Measurements from ENCODE around the gene SF1.
A peak's percentile ranks its signal among the peaks of the same experiment; 100 is the strongest.

SF1 gene

GRCh38 chr11:64743591-64744543, 34.5 kb downstream of the SF1 start, which contains the start of gene RASGRP2:
RASGRP2 (minus strand) TSS chr11:64744142; CDS start chr11:64742866, 1,276 bp downstream.
- H2AFZ ChIP-seq (ENCODE audit: low read depth, low read length), result peak within 1 kb of the TSS; percentile 37; the same call in 1 of the 2 replicates
- no peaks in the 10 kb centered on the region for H3K79me2 ChIP-seq (ENCODE audit: low read length)
- no peaks in the 10 kb centered on the region for H4K20me1 ChIP-seq (ENCODE audit: insufficient read depth, low read length)
- H3K4me1 ChIP-seq (ENCODE audit: low read length), result peaks cover 27% of the 10 kb centered on the region
- peak within 1 kb of the TSS; percentile 84 for H3K4me3 ChIP-seq (ENCODE audit: low read length)
- peak within 1 kb of the TSS; percentile 99 for H3K4me2 ChIP-seq (ENCODE audit: low read length)
- H3K9me3 ChIP-seq (ENCODE audit: insufficient read depth, low read length), result no peaks in the 10 kb centered on the region
- peak within 1 kb of the TSS; percentile 74 for H3K27ac ChIP-seq (ENCODE audit: low read length)
- H3K9ac ChIP-seq (ENCODE audit: low read length), result peak within 1 kb of the TSS; percentile 93
- H3K36me3 ChIP-seq (replicated peaks; ENCODE audit: low read depth, low read length), result no peaks in the 10 kb centered on the region
- TF ChIP-seq EZH2phosphoT487 (IDR thresholded peaks at IDR 0.05; ENCODE audit: low read depth) (no peak), CTCF (IDR thresholded peaks at IDR 0.05; ENCODE audit: low read depth, low read length) (peak; percentile 90)
- no peaks in the 10 kb centered on the region for H3K27me3 ChIP-seq (ENCODE audit: low read depth, low read length)

- Histone ChIP-seq H3K4me2 (ENCODE audit: low read length) (peak overlapping the region; percentile 99), H3K9me3 (ENCODE audit: insufficient read depth, low read length) (no peaks in the 10 kb centered on the region), H3K36me3 (replicated peaks; ENCODE audit: low read depth, low read length) (no peaks in the 10 kb centered on the region), H3K4me1 (ENCODE audit: low read length) (peaks cover 22% of the 10 kb centered on the region), H3K4me3 (ENCODE audit: low read length) (peak overlapping the region; percentile 84), H3K9ac (ENCODE audit: low read length) (peak overlapping the region; percentile 93), H2AFZ (ENCODE audit: low read depth, low read length) (peak overlapping the region; percentile 37; the same call in 1 of the 2 replicates), H4K20me1 (ENCODE audit: insufficient read depth, low read length) (no peaks in the 10 kb centered on the region), H3K79me2 (ENCODE audit: low read length) (no peaks in the 10 kb centered on the region), H3K27ac (ENCODE audit: low read length) (peak overlapping the region; percentile 25), H3K27me3 (ENCODE audit: low read depth, low read length) (no peaks in the 10 kb centered on the region)
- TF ChIP-seq CTCF (IDR thresholded peaks at IDR 0.05; ENCODE audit: low read depth, low read length) (peak; percentile 75), EZH2phosphoT487 (IDR thresholded peaks at IDR 0.05; ENCODE audit: low read depth) (no peak)
Measured at GRCh38 chr11:64742889-64743590, 35.3 kb downstream of the SF1 start.

- Histone ChIP-seq H3K4me2 (ENCODE audit: low read length) (peak overlapping the region; percentile 99), H3K79me2 (ENCODE audit: low read length) (no peaks in the 10 kb centered on the region), H3K9me3 (ENCODE audit: insufficient read depth, low read length) (no peaks in the 10 kb centered on the region), H3K9ac (ENCODE audit: low read length) (peak overlapping the region; percentile 93), H2AFZ (ENCODE audit: low read depth, low read length) (no peak overlapping the region; the same call in 1 of the 2 replicates), H3K27ac (ENCODE audit: low read length) (no peak overlapping the region; the same call in 1 of the 2 replicates), H3K27me3 (ENCODE audit: low read depth, low read length) (no peaks in the 10 kb centered on the region), H3K36me3 (replicated peaks; ENCODE audit: low read depth, low read length) (no peaks in the 10 kb centered on the region), H4K20me1 (ENCODE audit: insufficient read depth, low read length) (no peaks in the 10 kb centered on the region), H3K4me1 (ENCODE audit: low read length) (peaks cover 22% of the 10 kb centered on the region), H3K4me3 (ENCODE audit: low read length) (peak overlapping the region; percentile 84)
- TF ChIP-seq EZH2phosphoT487 (IDR thresholded peaks at IDR 0.05; ENCODE audit: low read depth) (no peak), CTCF (IDR thresholded peaks at IDR 0.05; ENCODE audit: low read depth, low read length) (no peak)
Measured at GRCh38 chr11:64742087-64742888, 36.1 kb downstream of the SF1 start.

Data from OCI-LY3 (cell line).